Mucosa of descending colon (tissue), 3 donors: ENCODE measurements around the gene SGCG. TPM values are rescaled to one million over a fixed set of nuclear protein-coding genes. Genes with fewer than 3 reads are reported as not detected.

Source experiments
- ATAC-seq: fragments of 200-7000 bp; cut with Tn5 transposase; one replicate; pipeline ENCODE4 v1.9.1; 2020; ENCODE audit warnings: mild to moderate bottlenecking, moderate library complexity
- DNase-seq, 3 donors: peaks; one replicate each; pipeline ENCODE4 v3.0.0-alpha.2; 2020
- H3K36me3 ChIP-seq: fragments of 200-600 bp; one replicate; pipeline ENCODE4 v1.8.0; 2021; ENCODE audit warnings: low read depth, mild to moderate bottlenecking
- H3K4me1 ChIP-seq: fragments of 200-600 bp; one replicate; pipeline ENCODE4 v1.8.0; 2021; ENCODE audit warnings: low read depth, mild to moderate bottlenecking
- H3K4me3 ChIP-seq: fragments of 200-600 bp; one replicate; pipeline ENCODE4 v1.8.0; 2021; ENCODE audit warnings: mild to moderate bottlenecking
- H3K9me3 ChIP-seq: fragments of 200-600 bp; one replicate; pipeline ENCODE4 v1.8.0; 2021; ENCODE audit warnings: mild to moderate bottlenecking
- intact Hi-C, 2 donors: fragments of 100-400 bp; cut with DNase I in 1 of 2; cut with micrococcal nuclease in 1 of 2; formaldehyde crosslinking; loops; one replicate each; pipeline versions ENCODE4 v1.11.0 to v1.11.1; 2022; cut with DNase I, micrococcal nuclease
- total RNA-seq, 3 donors: library from RNA; stranded (reverse); fragmentation: NEBNext Ultra II Directional in 2 of 3; extraction: Animal tissue kit (Norgen Biotek cat#: 25700) in 2 of 3; gene quantifications; one replicate each; pipeline versions ENCODE4 v1.2.1 to v1.2.4, GENCODE V29; 2021 to 2023
- TF ChIP-seq, protein P1 (sequence below): fragments of 200-600 bp; IDR thresholded peaks from one replicate; pipeline ENCODE4 v1.8.0; 2022; ENCODE audit warnings: antibody characterized with exemption, mild to moderate bottlenecking
- donor health status: DM: no; HTN: no; CAD: no; lungs with moderate emphysema.
- donor health status: DM: no; HTN: no; CAD: no.
- donor health status: DM: no; HTN: yes; CAD: no.

SGCG gene
- total RNA-seq, 3 donors from 2014 or later = 0.41 to 0.66 TPM; not detected in 1

DNA sequence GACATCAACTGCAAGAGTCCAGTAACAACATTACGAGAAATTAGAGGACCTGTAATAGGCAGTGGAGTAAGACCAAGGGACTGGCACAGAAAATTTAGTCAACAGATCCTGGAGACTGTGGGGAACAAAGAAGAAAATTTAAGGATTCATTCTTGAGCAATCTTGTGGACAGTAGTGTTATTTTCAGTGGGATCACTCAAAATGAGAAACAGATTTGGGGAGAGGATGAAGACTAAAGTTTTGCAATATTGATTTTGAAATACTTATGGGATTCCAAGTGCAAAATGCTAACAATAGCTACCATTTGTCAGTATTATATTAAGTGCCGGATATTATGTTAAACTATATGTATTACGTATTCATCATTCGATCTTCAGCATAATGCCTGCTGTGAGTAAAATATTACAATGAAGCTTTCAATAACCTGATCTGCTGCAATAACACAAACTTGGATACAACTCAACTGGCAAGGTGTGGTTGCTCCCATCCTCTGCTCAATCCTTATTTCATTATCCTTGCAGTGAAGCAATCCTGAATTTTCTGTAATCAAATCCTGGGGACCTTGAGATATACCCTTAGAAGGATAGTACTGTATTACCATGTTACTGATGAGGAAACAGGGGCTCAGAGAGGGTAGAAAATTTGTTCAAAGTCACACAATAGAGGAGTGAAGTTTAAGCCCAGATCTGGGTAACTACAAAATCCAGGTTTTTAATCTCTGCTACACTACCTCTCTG is 168.6 kb downstream of the SGCG start:
- Histone ChIP-seq H3K4me1 (no peaks in the 10 kb centered on the region), H3K4me3 (no peak overlapping the region), H3K36me3 (no peaks in the 10 kb centered on the region), H3K9me3 (no peaks in the 10 kb centered on the region)
- ATAC-seq (no peak), DNase-seq (no peak)
- intact Hi-C loops = no loop called here
- TF ChIP-seq, protein P1, sequence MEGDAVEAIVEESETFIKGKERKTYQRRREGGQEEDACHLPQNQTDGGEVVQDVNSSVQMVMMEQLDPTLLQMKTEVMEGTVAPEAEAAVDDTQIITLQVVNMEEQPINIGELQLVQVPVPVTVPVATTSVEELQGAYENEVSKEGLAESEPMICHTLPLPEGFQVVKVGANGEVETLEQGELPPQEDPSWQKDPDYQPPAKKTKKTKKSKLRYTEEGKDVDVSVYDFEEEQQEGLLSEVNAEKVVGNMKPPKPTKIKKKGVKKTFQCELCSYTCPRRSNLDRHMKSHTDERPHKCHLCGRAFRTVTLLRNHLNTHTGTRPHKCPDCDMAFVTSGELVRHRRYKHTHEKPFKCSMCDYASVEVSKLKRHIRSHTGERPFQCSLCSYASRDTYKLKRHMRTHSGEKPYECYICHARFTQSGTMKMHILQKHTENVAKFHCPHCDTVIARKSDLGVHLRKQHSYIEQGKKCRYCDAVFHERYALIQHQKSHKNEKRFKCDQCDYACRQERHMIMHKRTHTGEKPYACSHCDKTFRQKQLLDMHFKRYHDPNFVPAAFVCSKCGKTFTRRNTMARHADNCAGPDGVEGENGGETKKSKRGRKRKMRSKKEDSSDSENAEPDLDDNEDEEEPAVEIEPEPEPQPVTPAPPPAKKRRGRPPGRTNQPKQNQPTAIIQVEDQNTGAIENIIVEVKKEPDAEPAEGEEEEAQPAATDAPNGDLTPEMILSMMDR = no peak

DNA sequence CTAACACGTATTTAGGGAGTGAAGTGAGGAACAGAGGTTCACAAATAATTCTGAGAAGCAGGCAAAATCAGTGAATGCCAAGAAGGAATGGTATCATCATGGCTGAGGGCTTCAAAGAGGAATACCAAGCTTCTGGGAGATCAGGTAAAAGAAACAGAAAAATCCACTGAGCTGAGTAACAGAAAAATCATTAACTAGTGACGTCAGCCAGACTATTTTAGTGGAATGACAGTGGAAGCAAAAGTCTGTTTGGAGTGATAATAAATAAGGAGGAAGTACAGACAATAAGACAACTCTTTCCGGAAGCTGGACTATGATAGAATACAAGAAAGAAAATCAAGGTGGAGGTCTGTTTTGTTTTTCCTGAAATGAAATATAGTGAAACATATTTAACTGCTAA is 169.2 kb downstream of the SGCG start:
- TF ChIP-seq, protein P1 = no peak
- DNase-seq = no peak
- H3K9me3 ChIP-seq = no peaks in the 10 kb centered on the region
- H3K4me3 ChIP-seq = no peak overlapping the region
- no peaks in the 10 kb centered on the region for H3K4me1 ChIP-seq
- intact Hi-C loops = no loop called here
- no peaks in the 10 kb centered on the region for H3K36me3 ChIP-seq
- ATAC-seq = no peak

DNA sequence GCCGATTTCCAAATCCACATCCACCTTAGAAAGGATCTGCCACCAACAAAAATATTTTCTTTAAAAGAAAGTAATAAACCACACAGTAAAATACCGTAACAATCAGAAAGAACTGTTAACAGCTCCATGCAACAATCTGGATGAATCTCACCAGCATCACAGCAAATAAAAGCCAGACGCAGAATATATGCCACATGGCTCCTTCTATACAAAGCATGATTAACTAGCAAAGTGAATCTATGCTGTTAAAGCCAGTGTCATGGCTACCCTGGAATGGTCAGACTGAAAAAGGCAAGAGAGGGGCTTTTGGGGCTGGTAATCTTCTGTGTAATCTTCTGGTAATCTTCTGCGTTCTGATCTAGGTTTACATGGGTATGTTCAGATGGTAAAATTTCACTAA is 171.4 kb downstream of the SGCG start:
- no peaks in the 10 kb centered on the region for H3K36me3 ChIP-seq

DNA sequence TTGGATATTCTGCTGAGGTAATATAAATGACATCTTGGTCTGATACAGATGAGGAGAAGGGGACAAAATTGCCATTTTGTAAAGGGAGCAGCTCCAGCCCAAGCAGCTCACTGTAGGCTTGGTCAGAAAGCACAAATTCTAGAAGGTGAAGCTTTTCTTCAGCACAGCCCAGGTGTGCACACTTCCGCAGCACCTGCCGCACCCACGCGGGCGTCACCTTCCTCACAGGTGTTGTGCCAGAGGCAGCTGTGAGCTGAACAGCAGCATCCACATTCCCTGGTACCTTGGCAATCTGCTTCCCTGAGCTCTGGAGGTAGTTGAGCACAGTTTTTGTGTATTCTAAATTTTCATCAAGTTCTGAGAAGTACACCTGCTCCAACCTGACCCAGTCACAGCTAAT is 173.7 kb downstream of the SGCG start:
- ATAC-seq = peak; percentile 34
- no peak for DNase-seq
- TF ChIP-seq, protein P1 = no peak
- Histone ChIP-seq H3K4me1 (no peaks in the 10 kb centered on the region), H3K36me3 (no peaks in the 10 kb centered on the region), H3K4me3 (no peak overlapping the region), H3K9me3 (no peaks in the 10 kb centered on the region)
- intact Hi-C loops = no loop called here

More for the DNA sequence above, 171.4 kb downstream of the SGCG start:
- TF ChIP-seq, protein P1 = no peak
- no peaks in the 10 kb centered on the region for H3K4me1 ChIP-seq
- no peak overlapping the region for H3K4me3 ChIP-seq
- intact Hi-C loops = no loop called here
- no peaks in the 10 kb centered on the region for H3K9me3 ChIP-seq
- no peak for DNase-seq
- ATAC-seq = no peak

DNA sequence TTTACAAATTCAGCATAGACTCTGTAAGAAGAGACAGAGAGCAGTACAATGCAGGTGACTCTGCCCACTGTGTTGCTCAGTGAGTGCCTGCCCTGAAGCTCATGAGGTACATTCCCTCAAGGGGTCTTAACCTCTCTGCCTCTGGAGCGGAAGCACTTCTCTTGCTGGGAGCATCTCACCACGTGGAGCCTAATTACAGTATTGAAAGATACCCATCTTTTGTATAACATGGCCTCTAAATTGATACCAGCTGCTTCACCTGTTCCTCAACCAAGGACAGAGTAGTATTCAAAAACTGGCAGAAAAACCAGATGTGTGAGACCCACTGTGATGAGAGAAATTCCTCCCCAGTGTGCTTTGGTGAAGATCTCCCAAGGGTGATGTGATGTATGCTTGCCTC is 175.6 kb downstream of the SGCG start:
- no peaks in the 10 kb centered on the region for H3K4me1 ChIP-seq
- DNase-seq (no peak), ATAC-seq (no peak)
- H3K9me3 ChIP-seq = no peaks in the 10 kb centered on the region
- TF ChIP-seq, protein P1 = no peak
- intact Hi-C loops = no loop called here
- H3K36me3 ChIP-seq = no peaks in the 10 kb centered on the region
- H3K4me3 ChIP-seq = no peak overlapping the region
